HEK293 (cell line): ENCODE data around the gene RHEB.

Experiments used
- CTCF ChIA-PET: fragments of 350-600 bp; formaldehyde crosslinking; extraction: SDS; loops from one replicate; lab custom pipeline; 2021; ENCODE audit warnings: antibody characterized with exemption; lab: Yijun Ruan, JAX
- POLR2A ChIA-PET: fragments of 300-600 bp; formaldehyde crosslinking; extraction: SDS; loops from one replicate; lab custom pipeline; 2020; ENCODE audit warnings: antibody characterized with exemption, inconsistent platforms; lab: Yijun Ruan, JAX
- H3K27ac ChIP-seq: fragments of 200-500 bp; sonication (Bioruptor generic); 2 replicates; pipeline ENCODE4 v1.5.1; 2014; ENCODE audit warnings: low read depth, low read length, control low read depth, inconsistent platforms; ENCODE audit errors: extremely low read depth
- H3K36me3 ChIP-seq, 2 experiments: fragments of 200-500 bp in 1 of 2; sonication (Bioruptor generic) in 1 of 2; 1 replicate in 1 of 2; 2 replicates in 1 of 2; pipeline ENCODE4 v1.5.1; 2014 to 2017; ENCODE audit warnings: inconsistent platforms in 2 of 2, low read length in 2 of 2; ENCODE audit not compliant: control insufficient read depth in 2 of 2, insufficient read depth in 1 of 2
- H3K4me1 ChIP-seq: fragments of 200-500 bp; sonication (Bioruptor generic); 2 replicates; pipeline ENCODE4 v1.5.1; 2014; ENCODE audit warnings: mild to moderate bottlenecking, low read length, inconsistent platforms; ENCODE audit not compliant: control insufficient read depth, insufficient read depth
- H3K4me3 ChIP-seq: 2 replicates; pipeline ENCODE4 v1.5.1; 2011; ENCODE audit warnings: low read depth, mild to moderate bottlenecking, control low read depth, low read length, moderate library complexity
- H3K9me3 ChIP-seq: fragments of 200-500 bp; sonication (Bioruptor generic); 2 replicates; pipeline ENCODE4 v1.5.1; 2014; ENCODE audit warnings: low read depth, low read length, inconsistent platforms; ENCODE audit not compliant: control insufficient read depth, insufficient read depth
- HOXC10 ChIP-seq: sonication (generic); formaldehyde crosslinking; IDR thresholded peaks from 2 replicates; pipeline ENCODE4 v1.8.1; 2023; ENCODE audit warnings: mild to moderate bottlenecking, missing genetic modification reagents
- IKZF3 ChIP-seq: fragments of 450-650 bp; IDR thresholded peaks from 2 replicates; pipeline ENCODE4 v1.5.0; 2018; ENCODE audit warnings: missing biosample characterization, mild to moderate bottlenecking, missing genetic modification characterization, moderate library complexity
- PRDM1 ChIP-seq: fragments of 450-650 bp; formaldehyde crosslinking; IDR thresholded peaks from 2 replicates; pipeline ENCODE4; 2016; ENCODE audit warnings: missing biosample characterization, missing genetic modification characterization
- TCF7L2 ChIP-seq: IDR thresholded peaks from 2 replicates; pipeline ENCODE4 v1.6.1; 2011; ENCODE audit warnings: low read depth, mild to moderate bottlenecking, inconsistent platforms, low read length, moderate library complexity, borderline replicate concordance
- ZBTB48 ChIP-seq: fragments of 450-650 bp; formaldehyde crosslinking; IDR thresholded peaks from 2 replicates; pipeline ENCODE4 v1.5.1; 2016; ENCODE audit warnings: missing biosample characterization, missing genetic modification characterization
- ZNF10 ChIP-seq: fragments of 450-650 bp; formaldehyde crosslinking; IDR thresholded peaks from 2 replicates; pipeline ENCODE4 v1.5.1; 2017; ENCODE audit warnings: missing biosample characterization, missing genetic modification characterization
- ZNF211 ChIP-seq: fragments of 450-650 bp; formaldehyde crosslinking; IDR thresholded peaks from 2 replicates; pipeline ENCODE4 v1.5.1; 2016; ENCODE audit warnings: low read depth, missing biosample characterization, missing genetic modification characterization
- ZNF366 ChIP-seq: fragments of 450-650 bp; formaldehyde crosslinking; conservative IDR thresholded peaks from 2 replicates; pipeline ENCODE4 v1.5.1; 2016; ENCODE audit warnings: missing biosample characterization, missing genetic modification characterization
- ZNF433 ChIP-seq: fragments of 450-650 bp; formaldehyde crosslinking; IDR thresholded peaks from 2 replicates; pipeline ENCODE4 v1.5.1; 2016; ENCODE audit warnings: missing biosample characterization, missing genetic modification characterization, low read depth
- ZNF48 ChIP-seq: fragments of 450-650 bp; formaldehyde crosslinking; IDR thresholded peaks from 2 replicates; pipeline ENCODE4 v1.5.1; 2016; ENCODE audit warnings: missing biosample characterization, missing genetic modification characterization
- ZNF510 ChIP-seq: fragments of 450-650 bp; formaldehyde crosslinking; IDR thresholded peaks from 2 replicates; pipeline ENCODE4 v1.5.1; 2018; ENCODE audit warnings: mild to moderate bottlenecking, missing genetic modification characterization, missing biosample characterization; ENCODE audit not compliant: insufficient replicate concordance
- ZNF596 ChIP-seq: fragments of 450-650 bp; IDR thresholded peaks from 2 replicates; pipeline ENCODE4 v1.5.0; 2018; ENCODE audit warnings: missing biosample characterization, mild to moderate bottlenecking, missing genetic modification characterization, moderate library complexity
- ZNF624 ChIP-seq: fragments of 450-650 bp; formaldehyde crosslinking; IDR thresholded peaks from 2 replicates; pipeline ENCODE4 v1.5.1; 2017; ENCODE audit warnings: missing biosample characterization, missing genetic modification characterization
- ZNF791 ChIP-seq: fragments of 450-650 bp; formaldehyde crosslinking; IDR thresholded peaks from 2 replicates; pipeline ENCODE4 v1.5.1; 2016; ENCODE audit warnings: missing biosample characterization, missing genetic modification characterization
- ZSCAN23 ChIP-seq: fragments of 450-650 bp; formaldehyde crosslinking; IDR thresholded peaks from 2 replicates; pipeline ENCODE4 v1.5.1; 2016; ENCODE audit warnings: missing biosample characterization, missing genetic modification characterization
- TF ChIP-seq, protein P1 (sequence below): fragments of 450-650 bp; IDR thresholded peaks from 2 replicates; pipeline ENCODE4 v1.5.1; 2018; ENCODE audit warnings: missing biosample characterization, mild to moderate bottlenecking, missing genetic modification characterization
- TF ChIP-seq, protein P2 (sequence below): fragments of 450-650 bp; formaldehyde crosslinking; IDR thresholded peaks from 2 replicates; pipeline ENCODE4; 2016; ENCODE audit warnings: missing biosample characterization, missing genetic modification characterization
- TF ChIP-seq, protein P3 (sequence below): fragments of 450-650 bp; formaldehyde crosslinking; IDR thresholded peaks from 2 replicates; pipeline ENCODE4 v1.5.0; 2017; ENCODE audit warnings: missing biosample characterization, missing genetic modification characterization, borderline replicate concordance
- TF ChIP-seq, protein P4 (sequence below): fragments of 450-650 bp; formaldehyde crosslinking; IDR thresholded peaks from 2 replicates; pipeline ENCODE4 v1.5.1; 2016; ENCODE audit warnings: missing biosample characterization, missing genetic modification characterization
- TF ChIP-seq, protein P5 (sequence below): fragments of 450-650 bp; formaldehyde crosslinking; IDR thresholded peaks from 2 replicates; pipeline ENCODE4 v1.5.1; 2016; ENCODE audit warnings: missing biosample characterization, missing genetic modification characterization

Gene RHEB

DNA sequence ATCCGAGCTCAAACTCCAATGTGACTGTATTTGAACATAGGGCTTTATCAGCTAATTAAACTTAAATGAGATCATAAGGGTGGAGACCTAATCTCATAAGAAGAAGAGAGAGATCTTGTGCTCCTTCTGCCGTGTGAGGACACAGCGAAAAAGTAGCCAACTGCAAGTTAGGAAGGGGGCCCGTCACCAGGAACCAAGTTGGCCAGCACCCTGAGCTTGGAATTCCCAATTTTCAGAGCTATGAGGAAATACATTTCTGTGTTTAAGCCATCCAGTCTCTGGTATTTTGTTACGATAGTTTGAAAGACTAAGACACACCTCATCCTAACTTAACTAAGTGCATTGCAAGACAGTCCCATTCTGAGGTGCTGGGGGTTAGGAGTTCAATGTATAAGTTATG is 95.8 kb downstream of the RHEB start (continued):
- TF ChIP-seq, protein P1, sequence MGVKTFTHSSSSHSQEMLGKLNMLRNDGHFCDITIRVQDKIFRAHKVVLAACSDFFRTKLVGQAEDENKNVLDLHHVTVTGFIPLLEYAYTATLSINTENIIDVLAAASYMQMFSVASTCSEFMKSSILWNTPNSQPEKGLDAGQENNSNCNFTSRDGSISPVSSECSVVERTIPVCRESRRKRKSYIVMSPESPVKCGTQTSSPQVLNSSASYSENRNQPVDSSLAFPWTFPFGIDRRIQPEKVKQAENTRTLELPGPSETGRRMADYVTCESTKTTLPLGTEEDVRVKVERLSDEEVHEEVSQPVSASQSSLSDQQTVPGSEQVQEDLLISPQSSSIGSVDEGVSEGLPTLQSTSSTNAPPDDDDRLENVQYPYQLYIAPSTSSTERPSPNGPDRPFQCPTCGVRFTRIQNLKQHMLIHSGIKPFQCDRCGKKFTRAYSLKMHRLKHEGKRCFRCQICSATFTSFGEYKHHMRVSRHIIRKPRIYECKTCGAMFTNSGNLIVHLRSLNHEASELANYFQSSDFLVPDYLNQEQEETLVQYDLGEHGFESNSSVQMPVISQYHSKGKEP (tag by site-specific recombination), result no peak
- TF ChIP-seq ZNF510 (tag by site-specific recombination), result no peak
- TF ChIP-seq, protein P2, sequence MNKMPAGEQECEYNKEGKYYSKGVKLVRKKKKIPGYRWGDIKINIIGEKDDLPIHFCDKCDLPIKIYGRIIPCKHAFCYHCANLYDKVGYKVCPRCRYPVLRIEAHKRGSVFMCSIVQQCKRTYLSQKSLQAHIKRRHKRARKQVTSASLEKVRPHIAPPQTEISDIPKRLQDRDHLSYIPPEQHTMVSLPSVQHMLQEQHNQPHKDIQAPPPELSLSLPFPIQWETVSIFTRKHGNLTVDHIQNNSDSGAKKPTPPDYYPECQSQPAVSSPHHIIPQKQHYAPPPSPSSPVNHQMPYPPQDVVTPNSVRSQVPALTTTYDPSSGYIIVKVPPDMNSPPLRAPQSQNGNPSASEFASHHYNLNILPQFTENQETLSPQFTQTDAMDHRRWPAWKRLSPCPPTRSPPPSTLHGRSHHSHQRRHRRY, result no peak

DNA sequence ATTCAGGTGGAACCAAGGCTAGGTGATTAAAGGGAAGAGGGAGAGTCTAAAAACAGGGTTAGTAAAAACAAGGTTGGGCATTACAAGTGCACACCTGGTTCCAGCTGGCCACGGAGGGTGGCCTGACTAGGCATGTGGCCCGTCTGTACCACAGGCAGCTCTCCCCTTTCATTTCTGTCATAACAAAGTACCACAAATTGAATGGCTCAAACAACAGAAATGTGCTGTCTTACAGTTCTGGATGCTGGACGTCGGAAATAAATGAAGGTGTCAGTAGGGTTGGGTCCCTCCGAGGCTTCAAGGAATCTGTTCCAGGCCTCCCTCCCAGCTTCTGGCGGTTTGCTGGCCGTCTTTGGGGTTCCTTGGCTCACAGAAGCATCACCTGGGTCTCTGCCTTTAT is 96.5 kb downstream of the RHEB start:
- POLR2A ChIA-PET, result no interaction called here
- TF ChIP-seq ZNF366 (no peak), TCF7L2 (no peak), ZSCAN23 (tag by site-specific recombination) (no peak), ZNF791 (tag by site-specific recombination) (no peak), ZNF10 (tag by site-specific recombination) (no peak), ZBTB48 (tag by site-specific recombination) (no peak), ZNF624 (tag by site-specific recombination) (no peak), ZNF433 (tag by site-specific recombination) (no peak), IKZF3 (tag by site-specific recombination) (no peak), ZNF596 (no peak), ZNF48 (tag by site-specific recombination) (no peak), PRDM1 (tag by site-specific recombination) (no peak), ZNF211 (tag by site-specific recombination) (no peak), HOXC10 (no peak)
- TF ChIP-seq, protein P3, sequence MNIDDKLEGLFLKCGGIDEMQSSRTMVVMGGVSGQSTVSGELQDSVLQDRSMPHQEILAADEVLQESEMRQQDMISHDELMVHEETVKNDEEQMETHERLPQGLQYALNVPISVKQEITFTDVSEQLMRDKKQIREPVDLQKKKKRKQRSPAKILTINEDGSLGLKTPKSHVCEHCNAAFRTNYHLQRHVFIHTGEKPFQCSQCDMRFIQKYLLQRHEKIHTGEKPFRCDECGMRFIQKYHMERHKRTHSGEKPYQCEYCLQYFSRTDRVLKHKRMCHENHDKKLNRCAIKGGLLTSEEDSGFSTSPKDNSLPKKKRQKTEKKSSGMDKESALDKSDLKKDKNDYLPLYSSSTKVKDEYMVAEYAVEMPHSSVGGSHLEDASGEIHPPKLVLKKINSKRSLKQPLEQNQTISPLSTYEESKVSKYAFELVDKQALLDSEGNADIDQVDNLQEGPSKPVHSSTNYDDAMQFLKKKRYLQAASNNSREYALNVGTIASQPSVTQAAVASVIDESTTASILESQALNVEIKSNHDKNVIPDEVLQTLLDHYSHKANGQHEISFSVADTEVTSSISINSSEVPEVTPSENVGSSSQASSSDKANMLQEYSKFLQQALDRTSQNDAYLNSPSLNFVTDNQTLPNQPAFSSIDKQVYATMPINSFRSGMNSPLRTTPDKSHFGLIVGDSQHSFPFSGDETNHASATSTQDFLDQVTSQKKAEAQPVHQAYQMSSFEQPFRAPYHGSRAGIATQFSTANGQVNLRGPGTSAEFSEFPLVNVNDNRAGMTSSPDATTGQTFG, result no peak
- TF ChIP-seq, protein P2, result no peak
- TF ChIP-seq, protein P4, sequence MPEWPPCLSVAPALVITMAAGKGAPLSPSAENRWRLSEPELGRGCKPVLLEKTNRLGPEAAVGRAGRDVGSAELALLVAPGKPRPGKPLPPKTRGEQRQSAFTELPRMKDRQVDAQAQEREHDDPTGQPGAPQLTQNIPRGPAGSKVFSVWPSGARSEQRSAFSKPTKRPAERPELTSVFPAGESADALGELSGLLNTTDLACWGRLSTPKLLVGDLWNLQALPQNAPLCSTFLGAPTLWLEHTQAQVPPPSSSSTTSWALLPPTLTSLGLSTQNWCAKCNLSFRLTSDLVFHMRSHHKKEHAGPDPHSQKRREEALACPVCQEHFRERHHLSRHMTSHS, result no peak
- TF ChIP-seq, protein P5, sequence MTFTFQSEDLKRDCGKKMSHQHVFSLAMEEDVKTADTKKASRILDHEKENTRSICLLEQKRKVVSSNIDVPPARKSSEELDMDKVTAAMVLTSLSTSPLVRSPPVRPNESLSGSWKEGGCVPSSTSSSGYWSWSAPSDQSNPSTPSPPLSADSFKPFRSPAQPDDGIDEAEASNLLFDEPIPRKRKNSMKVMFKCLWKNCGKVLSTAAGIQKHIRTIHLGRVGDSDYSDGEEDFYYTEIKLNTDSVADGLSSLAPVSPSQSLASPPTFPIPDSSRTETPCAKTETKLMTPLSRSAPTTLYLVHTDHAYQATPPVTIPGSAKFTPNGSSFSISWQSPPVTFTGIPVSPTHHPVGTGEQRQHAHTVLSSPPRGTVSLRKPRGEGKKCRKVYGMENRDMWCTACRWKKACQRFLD, result no peak
- no peaks in the 10 kb centered on the region for H3K9me3 ChIP-seq

More for the DNA sequence above, 96.5 kb downstream of the RHEB start:
- H3K36me3 ChIP-seq, result no peaks in the 10 kb centered on the region
- CTCF ChIA-PET, result interaction anchor here (1.4 kb wide), 1 partner anchor 55 kb away, joined by 5 read pairs; no protein-coding TSS in a partner anchor
- H3K4me3 ChIP-seq, result no peak overlapping the region
- peaks cover 9% of the 10 kb centered on the region; the same call in 1 of the 2 replicates for H3K4me1 ChIP-seq
- H3K27ac ChIP-seq, result no peak overlapping the region
